H1 (cell line): Measurements from ENCODE around the gene SLU7. TPM values are rescaled to one million over a fixed set of nuclear protein-coding genes. Genes with fewer than 3 reads are reported as not detected.

Experiments
- CTCF ChIA-PET: fragments of 300-600 bp; sonication (Branson Sonifier 250); formaldehyde crosslinking; loops from one replicate; lab custom pipeline; 2021; ENCODE audit not compliant: partially characterized antibody; lab: Charles Lee
- POLR2A ChIA-PET: fragments of 300-600 bp; sonication (Branson Sonifier 250); formaldehyde crosslinking; loops from one replicate; lab custom pipeline; 2021; ENCODE audit warnings: inconsistent platforms; ENCODE audit not compliant: partially characterized antibody; lab: Charles Lee
- DNase-seq, 2 experiments: peaks; one replicate each; pipeline versions ENCODE4 v3.0.0 to v3.0.0-alpha.2; 2010 to 2022; ENCODE audit warnings: low spot score in 2 of 2, low read depth in 1 of 2, mixed read lengths in 1 of 2
- FAIRE-seq: peaks from 2 replicates; lab custom pipeline; 2011; peaks lifted over from hg19 to GRCh38; lab: Jason Lieb, UNC
- H2AFZ ChIP-seq: 2 replicates; pipeline ENCODE4 v1.8.1; 2012; ENCODE audit warnings: low read length, inconsistent platforms
- H2AK5ac ChIP-seq: 2 replicates; pipeline ENCODE4 v1.6.1; 2013; ENCODE audit warnings: low read depth, low read length
- H2BK120ac ChIP-seq: replicated peaks from 2 replicates; pipeline ENCODE3; 2013; ENCODE audit warnings: low read depth, low read length, inconsistent platforms
- H2BK12ac ChIP-seq: 2 replicates; pipeline ENCODE4 v1.6.1; 2013; ENCODE audit warnings: low read depth, low read length
- H2BK15ac ChIP-seq: 2 replicates; pipeline ENCODE4 v1.6.1; 2013; ENCODE audit warnings: low read length
- H2BK20ac ChIP-seq: 2 replicates; pipeline ENCODE4 v1.6.1; 2013; ENCODE audit warnings: low read length
- H2BK5ac ChIP-seq: 2 replicates; pipeline ENCODE4 v1.6.1; 2013; ENCODE audit warnings: low read depth, low read length
- H3K14ac ChIP-seq: 2 replicates; pipeline ENCODE4 v1.6.1; 2013; ENCODE audit warnings: inconsistent platforms; ENCODE audit not compliant: insufficient read length
- H3K18ac ChIP-seq: 2 replicates; pipeline ENCODE4 v1.6.1; 2013; ENCODE audit warnings: low read length; ENCODE audit errors: extremely low read depth
- H3K23ac ChIP-seq: 2 replicates; pipeline ENCODE4 v1.6.1; 2013; ENCODE audit warnings: inconsistent platforms; ENCODE audit not compliant: insufficient read length
- H3K23me2 ChIP-seq: 2 replicates; pipeline ENCODE4 v1.6.1; 2013; ENCODE audit warnings: low read depth, low read length
- H3K27ac ChIP-seq: 2 replicates; pipeline ENCODE4 v1.6.1; 2011; ENCODE audit warnings: low read depth, low read length, inconsistent platforms
- H3K27me3 ChIP-seq, 4 experiments: replicated peaks in 1 of 4; 1 replicate in 1 of 4; 2 replicates in 3 of 4; pipeline versions ENCODE4 v1.6.1 to v1.8.1; 2011 to 2013; ENCODE audit warnings: low read length in 3 of 4, mild to moderate bottlenecking in 3 of 4, inconsistent platforms in 2 of 4, mixed read lengths in 2 of 4, moderate library complexity in 1 of 4; ENCODE audit not compliant: control insufficient read depth in 3 of 4, insufficient read depth in 3 of 4; ENCODE audit errors: extremely low read depth in 1 of 4
- H3K36me3 ChIP-seq, 4 experiments: 2 replicates each; pipeline versions ENCODE4 v1.6.1 to v1.8.1; 2011 to 2013; ENCODE audit warnings: mild to moderate bottlenecking in 4 of 4, low read length in 3 of 4, moderate library complexity in 2 of 4, control low read depth in 1 of 4, inconsistent platforms in 1 of 4; ENCODE audit not compliant: insufficient read depth in 4 of 4, control insufficient read depth in 2 of 4
- H3K4ac ChIP-seq: replicated peaks from 2 replicates; pipeline ENCODE3; 2013; ENCODE audit warnings: low read length, low read depth, mixed read lengths, inconsistent platforms; ENCODE audit not compliant: insufficient read length
- H3K4me1 ChIP-seq, 4 experiments: replicated peaks in 1 of 4; 1 replicate in 1 of 4; 2 replicates in 3 of 4; pipeline versions ENCODE4 v1.6.1 to v1.8.1; 2011 to 2013; ENCODE audit warnings: low read length in 3 of 4, inconsistent platforms in 2 of 4, mixed read lengths in 1 of 4; ENCODE audit not compliant: insufficient read depth in 4 of 4, control insufficient read depth in 3 of 4
- H3K4me2 ChIP-seq, 2 experiments: 2 replicates each; pipeline versions ENCODE4 v1.6.1 to v1.8.1; 2011 to 2013; ENCODE audit warnings: low read depth in 2 of 2, low read length in 2 of 2, control low read depth in 1 of 2, inconsistent platforms in 1 of 2, mild to moderate bottlenecking in 1 of 2; ENCODE audit not compliant: insufficient read depth in 1 of 2
- H3K4me3 ChIP-seq, 4 experiments: fragments of 200-600, 300-600 bp in 1 of 4; sonication (generic), shearing (Covaris generic), sonication (Bioruptor Twin) in 1 of 4; 2 replicates each; pipeline versions ENCODE4 v1.5.1 to v1.8.1; 2011 to 2016; ENCODE audit warnings: low read length in 4 of 4, low read depth in 3 of 4, control low read depth in 2 of 4, inconsistent platforms in 2 of 4, mild to moderate bottlenecking in 2 of 4, mixed read lengths in 1 of 4, moderate library complexity in 1 of 4; ENCODE audit not compliant: insufficient read depth in 2 of 4; ENCODE audit errors: extremely low read depth in 1 of 4
- H3K56ac ChIP-seq: replicated peaks from 2 replicates; pipeline ENCODE3; 2013; ENCODE audit warnings: low read depth, mild to moderate bottlenecking, mixed read lengths, low read length, inconsistent platforms; ENCODE audit not compliant: insufficient read length
- H3K79me1 ChIP-seq: 2 replicates; pipeline ENCODE4 v1.6.1; 2013; ENCODE audit warnings: low read depth, low read length, control low read depth
- H3K79me2 ChIP-seq, 2 experiments: 2 replicates each; pipeline versions ENCODE4 v1.6.1 to v1.8.1; 2012 to 2013; ENCODE audit warnings: low read length in 2 of 2, mild to moderate bottlenecking in 2 of 2, inconsistent platforms in 1 of 2; ENCODE audit not compliant: insufficient read depth in 2 of 2, control insufficient read depth in 1 of 2
- H3K9ac ChIP-seq, 4 experiments: replicated peaks in 1 of 4; 1 replicate in 1 of 4; 2 replicates in 3 of 4; pipeline versions ENCODE4 v1.6.1 to v1.8.1; 2011 to 2013; ENCODE audit warnings: low read depth in 3 of 4, low read length in 3 of 4, control low read depth in 2 of 4, mild to moderate bottlenecking in 2 of 4, moderate library complexity in 2 of 4, inconsistent platforms in 1 of 4; ENCODE audit errors: extremely low read depth in 1 of 4
- H3K9me3 ChIP-seq, 2 experiments: 2 replicates each; pipeline versions ENCODE4 v1.6.1 to v1.8.1; 2012 to 2013; ENCODE audit warnings: mild to moderate bottlenecking in 2 of 2, moderate library complexity in 2 of 2, control low read depth in 1 of 2, inconsistent platforms in 1 of 2, low read depth in 1 of 2, low read length in 1 of 2, mixed read lengths in 1 of 2; ENCODE audit not compliant: insufficient read depth in 2 of 2
- H4K20me1 ChIP-seq, 2 experiments: replicated peaks in 1 of 2; 2 replicates each; pipeline versions ENCODE3 to v1.8.1; 2011 to 2013; ENCODE audit warnings: inconsistent platforms in 2 of 2, low read length in 2 of 2, mild to moderate bottlenecking in 1 of 2; ENCODE audit not compliant: insufficient read depth in 2 of 2, control insufficient read depth in 1 of 2
- H4K5ac ChIP-seq: 2 replicates; pipeline ENCODE4 v1.6.1; 2013; ENCODE audit warnings: low read length, low read depth, mixed read lengths, inconsistent platforms; ENCODE audit not compliant: insufficient read length
- H4K8ac ChIP-seq: 2 replicates; pipeline ENCODE4 v1.8.0; 2013; ENCODE audit warnings: mild to moderate bottlenecking, moderate library complexity, low read length, inconsistent platforms; ENCODE audit not compliant: insufficient read depth; ENCODE audit errors: extremely low read depth
- H4K91ac ChIP-seq: replicated peaks from 2 replicates; pipeline ENCODE3; 2013; ENCODE audit warnings: low read length, mixed read lengths, inconsistent platforms; ENCODE audit not compliant: insufficient read length
- RXRA ChIP-seq: IDR thresholded peaks from 2 replicates; pipeline ENCODE4 v1.6.1; 2011; ENCODE audit warnings: low read depth, mild to moderate bottlenecking, low read length, moderate library complexity; ENCODE audit not compliant: insufficient read depth
- WGBS, 2 experiments: shearing (Covaris generic) in 1 of 2; methylation state at CpG; one replicate each; pipeline versions ENCODE4 v1.1.6 to v1.1.7; 2013 to 2015; ENCODE audit warnings: low lambda C conversion rate in 2 of 2, mixed read lengths in 2 of 2, inconsistent platforms in 1 of 2, low coverage in 1 of 2, missing lambda C conversion rate in 1 of 2; ENCODE audit not compliant: insufficient replicate concordance in 2 of 2, insufficient coverage in 1 of 2, insufficient read length in 1 of 2; ENCODE audit errors: extremely low coverage in 1 of 2, missing lambda C conversion rate in 1 of 2; 5-methylcytosine and 5-hydroxymethylcytosine counted together
- polyA plus RNA-seq, 7 experiments: library from polyadenylated mRNA; depleted of rRNA in 3 of 7; stranded (reverse) in 5 of 7; unstranded in 2 of 7; fragments of >200 nt in 5 of 7; fragments of 200-250 nt in 2 of 7; gene quantifications; 1 replicate in 5 of 7; 2 replicates in 1 of 7; 4 replicates in 1 of 7; pipeline versions ENCODE4 v1.2.1 to v1.2.3, GENCODE V29; 2011 to 2013; ENCODE audit warnings: missing spikeins in 2 of 7, mixed read lengths in 2 of 7
- total RNA-seq: library from RNA; stranded (reverse); fragmentation: NEBNext Ultra II Directional; extraction: Animal tissue kit (Norgen Biotek cat#: 25700); gene quantifications from 2 replicates; pipeline ENCODE4 v1.2.1, GENCODE V29; 2021
- TF ChIP-seq, protein P1 (sequence below): IDR thresholded peaks from 2 replicates; pipeline ENCODE4 v1.6.1; 2012; ENCODE audit warnings: low read length, inconsistent platforms

SLU7 gene
- total and polyA plus RNA-seq, 2 of the 8 experiments (the other 6 are each of a cell fraction or from before 2014, with no cell fraction given), result 6.0 to 34.1 TPM

DNA sequence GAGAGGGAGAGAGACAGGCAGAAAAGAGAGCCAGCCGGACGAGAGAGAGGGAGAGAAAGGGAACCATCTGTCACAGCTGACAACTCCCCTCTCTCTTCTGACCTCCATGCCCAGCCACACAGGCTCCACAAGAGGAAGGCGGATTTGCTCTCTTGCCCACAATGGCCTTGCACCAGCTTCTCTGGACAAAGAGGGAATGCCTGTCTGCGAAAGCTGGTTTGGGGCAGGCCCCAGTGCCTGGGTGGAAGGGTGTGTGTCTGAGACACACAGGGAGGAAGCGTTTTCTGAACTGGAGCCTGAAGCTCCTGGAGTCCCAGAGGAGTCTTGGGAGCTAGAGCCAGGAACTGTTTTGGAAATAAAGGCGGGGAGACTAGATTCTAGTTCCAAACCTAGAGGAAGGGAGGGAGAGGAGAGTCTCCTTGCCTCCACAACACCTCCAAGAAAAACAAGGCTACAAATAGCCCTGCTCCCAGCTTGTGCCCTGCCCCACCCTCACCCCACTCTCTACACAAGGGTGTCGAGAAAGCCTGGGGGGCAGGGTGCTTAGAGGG is 60.9 kb downstream of the SLU7 start:
- FAIRE-seq, result no peak
- Histone ChIP-seq H3K4me1 (peaks cover 0 to 2% (median 1%) of the 10 kb centered on the region in 4 experiments; a peak in 6 of 7 replicates), H2BK120ac (no peak overlapping the region)

More for the DNA sequence above, 60.9 kb downstream of the SLU7 start:
- no peaks in the 10 kb centered on the region for H3K79me2 ChIP-seq
- no peaks in the 10 kb centered on the region for H3K9me3 ChIP-seq
- H4K5ac ChIP-seq, result no peak overlapping the region
- H3K14ac ChIP-seq, result no peak overlapping the region
- POLR2A ChIA-PET, result no interaction called here
- no peaks in the 10 kb centered on the region; a peak in 1 of 7 replicates for H3K27me3 ChIP-seq
- H2BK5ac ChIP-seq, result no peak overlapping the region
- WGBS, 2 experiments, result 89% methylated on average over 7 of the region's 7 CpGs; no CpG with 5 or more reads in 1 of the 2 experiments
- H2AK5ac ChIP-seq, result no peak overlapping the region
- no peak overlapping the region for H3K4me2 ChIP-seq
- H4K20me1 ChIP-seq, result no peaks in the 10 kb centered on the region
- no peak overlapping the region for H3K4me3 ChIP-seq
- no peak overlapping the region for H3K9ac ChIP-seq
- H3K18ac ChIP-seq, result no peak overlapping the region
- H2AFZ ChIP-seq, result no peak overlapping the region
- no peak overlapping the region for H2BK15ac ChIP-seq
- H3K4ac ChIP-seq, result no peak overlapping the region
- no peaks in the 10 kb centered on the region for H3K23me2 ChIP-seq
- no peaks in the 10 kb centered on the region for H3K36me3 ChIP-seq
- no peak overlapping the region; the same call in 1 of the 2 replicates for H4K8ac ChIP-seq
- H4K91ac ChIP-seq, result no peak overlapping the region
- H3K79me1 ChIP-seq, result no peaks in the 10 kb centered on the region
- TF ChIP-seq, protein P1, sequence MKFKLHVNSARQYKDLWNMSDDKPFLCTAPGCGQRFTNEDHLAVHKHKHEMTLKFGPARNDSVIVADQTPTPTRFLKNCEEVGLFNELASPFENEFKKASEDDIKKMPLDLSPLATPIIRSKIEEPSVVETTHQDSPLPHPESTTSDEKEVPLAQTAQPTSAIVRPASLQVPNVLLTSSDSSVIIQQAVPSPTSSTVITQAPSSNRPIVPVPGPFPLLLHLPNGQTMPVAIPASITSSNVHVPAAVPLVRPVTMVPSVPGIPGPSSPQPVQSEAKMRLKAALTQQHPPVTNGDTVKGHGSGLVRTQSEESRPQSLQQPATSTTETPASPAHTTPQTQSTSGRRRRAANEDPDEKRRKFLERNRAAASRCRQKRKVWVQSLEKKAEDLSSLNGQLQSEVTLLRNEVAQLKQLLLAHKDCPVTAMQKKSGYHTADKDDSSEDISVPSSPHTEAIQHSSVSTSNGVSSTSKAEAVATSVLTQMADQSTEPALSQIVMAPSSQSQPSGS, result no peak
- TF ChIP-seq RXRA, result no peak
- H3K23ac ChIP-seq, result no peak overlapping the region
- no peak overlapping the region for H3K56ac ChIP-seq
- CTCF ChIA-PET, result interaction anchor here (0.7 to 6.1 kb wide), 10 partner anchors 10 to 917 kb away, joined by 3 to 30 read pairs (median 4); partner anchors contain the start of gene C1QTNF2
- DNase-seq, result no peak
- H3K27ac ChIP-seq, result no peak overlapping the region
- no peak overlapping the region; the same call in 1 of the 2 replicates for H2BK12ac ChIP-seq
- no peak overlapping the region for H2BK20ac ChIP-seq
